22Rv1 (cell line): ENCODE results near the gene HEMGN.

ENCODE experiments used
- H3K27ac ChIP-seq: fragments of 450-650 bp; 2 replicates; pipeline ENCODE4 v1.5.1; 2017
- ZFX ChIP-seq: fragments of 450-650 bp; IDR thresholded peaks from 2 replicates; pipeline ENCODE4 v1.6.1; 2017; ENCODE audit warnings: antibody characterized with exemption, borderline replicate concordance
- TF ChIP-seq, protein P1 (sequence below): fragments of 450-650 bp; IDR thresholded peaks from 2 replicates; pipeline ENCODE4 v1.5.1; 2017; ENCODE audit warnings: mild to moderate bottlenecking

HEMGN gene

DNA sequence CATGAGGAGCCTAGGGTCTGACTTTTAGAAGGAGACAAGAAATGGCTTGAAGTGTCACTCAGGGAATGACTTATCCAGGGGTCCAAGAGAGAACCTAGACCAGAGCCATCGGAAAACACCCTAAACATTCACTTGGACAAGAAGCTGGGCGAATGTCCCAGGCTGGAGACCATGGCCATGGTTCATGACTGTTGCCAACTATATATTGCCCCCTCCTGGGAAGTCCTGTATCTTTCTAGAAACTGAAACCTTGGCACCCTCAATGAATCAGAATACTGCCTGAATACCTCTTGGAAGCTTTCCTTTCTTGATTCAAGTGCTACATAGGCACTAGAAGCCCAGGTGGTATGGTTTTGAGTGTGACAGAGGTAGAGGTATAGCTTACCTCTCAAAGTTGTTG is 45.6 kb downstream of the HEMGN start:
- TF ChIP-seq, protein P1, sequence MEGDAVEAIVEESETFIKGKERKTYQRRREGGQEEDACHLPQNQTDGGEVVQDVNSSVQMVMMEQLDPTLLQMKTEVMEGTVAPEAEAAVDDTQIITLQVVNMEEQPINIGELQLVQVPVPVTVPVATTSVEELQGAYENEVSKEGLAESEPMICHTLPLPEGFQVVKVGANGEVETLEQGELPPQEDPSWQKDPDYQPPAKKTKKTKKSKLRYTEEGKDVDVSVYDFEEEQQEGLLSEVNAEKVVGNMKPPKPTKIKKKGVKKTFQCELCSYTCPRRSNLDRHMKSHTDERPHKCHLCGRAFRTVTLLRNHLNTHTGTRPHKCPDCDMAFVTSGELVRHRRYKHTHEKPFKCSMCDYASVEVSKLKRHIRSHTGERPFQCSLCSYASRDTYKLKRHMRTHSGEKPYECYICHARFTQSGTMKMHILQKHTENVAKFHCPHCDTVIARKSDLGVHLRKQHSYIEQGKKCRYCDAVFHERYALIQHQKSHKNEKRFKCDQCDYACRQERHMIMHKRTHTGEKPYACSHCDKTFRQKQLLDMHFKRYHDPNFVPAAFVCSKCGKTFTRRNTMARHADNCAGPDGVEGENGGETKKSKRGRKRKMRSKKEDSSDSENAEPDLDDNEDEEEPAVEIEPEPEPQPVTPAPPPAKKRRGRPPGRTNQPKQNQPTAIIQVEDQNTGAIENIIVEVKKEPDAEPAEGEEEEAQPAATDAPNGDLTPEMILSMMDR, result no peak
- TF ChIP-seq ZFX, result no peak

DNA sequence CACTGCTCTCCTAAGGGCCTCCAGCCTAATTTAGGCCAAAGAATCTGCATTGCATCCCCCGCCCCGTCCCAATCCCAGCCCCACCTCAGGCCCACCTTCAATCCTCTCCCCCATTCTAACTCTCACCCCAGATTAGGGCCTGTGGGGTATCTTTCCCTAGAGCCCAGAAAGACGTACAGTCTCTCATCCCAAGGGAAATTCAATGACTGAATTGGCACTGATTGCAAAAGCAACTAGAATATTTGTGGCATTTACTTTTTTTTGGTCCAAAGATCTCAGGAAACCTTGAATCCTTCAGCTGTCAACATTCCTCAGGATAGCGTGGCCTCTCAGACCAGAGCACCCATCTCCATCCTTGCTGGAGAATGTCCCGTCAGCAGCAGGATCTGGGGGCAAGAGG is 46.2 kb downstream of the HEMGN start:
- no peak overlapping the region for H3K27ac ChIP-seq
- TF ChIP-seq, protein P1, result no peak
- no peak for TF ChIP-seq ZFX

More for the DNA sequence above, 45.6 kb downstream of the HEMGN start:
- H3K27ac ChIP-seq, result no peak overlapping the region

DNA sequence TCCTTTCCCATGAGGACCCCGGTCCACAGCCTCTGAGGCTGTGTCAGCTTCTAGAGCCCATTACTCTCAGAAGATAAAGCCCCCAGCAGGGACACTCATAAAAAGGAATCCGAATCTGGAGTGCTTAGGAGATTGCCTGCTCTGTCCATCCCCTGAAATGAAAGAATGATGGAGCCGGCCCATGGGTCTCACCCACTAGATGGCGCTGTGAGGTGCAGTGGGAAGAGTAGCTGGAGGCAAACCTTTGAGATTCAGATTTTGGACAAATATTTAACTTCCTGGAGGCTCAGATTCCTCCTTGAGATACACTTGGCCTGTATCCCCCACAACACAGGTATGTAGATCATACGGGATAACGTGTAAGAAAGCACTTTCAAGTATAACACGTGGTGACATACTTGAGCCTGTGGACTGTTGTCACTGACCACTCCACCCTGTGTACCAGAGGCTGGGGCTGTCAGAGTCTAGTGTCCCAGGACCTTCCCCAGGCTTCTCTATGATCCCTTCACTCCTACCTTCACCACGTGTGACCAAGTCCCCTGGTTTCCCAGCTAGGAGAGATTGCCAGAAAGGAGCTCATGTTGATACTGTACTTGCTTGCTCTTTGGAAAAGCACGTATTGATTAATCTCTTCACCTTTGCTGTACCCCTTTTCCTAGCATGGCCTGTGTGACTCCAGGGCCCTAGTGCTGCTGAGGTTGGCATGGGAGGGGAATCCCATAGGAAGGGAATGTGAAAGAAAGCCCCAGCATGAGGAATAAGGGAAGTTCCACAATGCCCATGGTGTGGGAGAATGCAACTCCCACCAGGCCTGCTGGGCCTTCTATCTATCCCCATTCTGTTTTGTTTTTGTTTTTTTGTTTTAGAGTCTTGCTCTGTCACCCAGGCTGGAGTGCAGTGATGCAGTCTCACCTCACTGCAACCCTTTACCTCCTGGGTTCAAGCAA is 47.8 kb downstream of the HEMGN start:
- no peak for TF ChIP-seq ZFX
- TF ChIP-seq, protein P1, result peak; percentile 87
- no peak overlapping the region for H3K27ac ChIP-seq

DNA sequence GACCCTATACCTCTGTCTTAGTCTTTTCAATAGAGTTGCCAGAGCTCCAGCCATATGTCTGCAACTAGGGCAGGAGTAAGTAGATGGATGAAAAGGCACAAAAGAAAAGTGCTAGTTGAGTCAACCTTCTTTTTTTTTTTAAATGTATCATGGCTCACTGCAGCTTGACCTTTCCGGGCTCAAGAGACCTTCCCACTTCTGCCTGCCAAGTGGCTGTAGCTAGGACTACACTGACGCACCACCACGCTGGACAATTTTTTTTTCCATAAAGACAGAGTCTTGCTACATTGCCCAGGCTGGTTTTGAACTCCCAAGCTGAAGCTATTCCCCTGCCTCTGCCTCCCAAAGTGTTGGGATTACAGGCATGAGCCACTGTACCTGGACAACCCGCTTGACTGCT is 57.6 kb downstream of the HEMGN start:
- no peak overlapping the region for H3K27ac ChIP-seq
- no peak for TF ChIP-seq ZFX
- TF ChIP-seq, protein P1, result no peak
